HCT116 (cell line): ENCODE measurements around the gene NCAPD2. TPM values are rescaled to one million over a fixed set of nuclear protein-coding genes. Genes with fewer than 3 reads are reported as not detected.
A peak's percentile ranks its signal among the peaks of the same experiment; 100 is the strongest.

Experiments used
- ATAC-seq: fragments of 200-7000 bp; cut with Tn5 transposase; 2 replicates; pipeline ENCODE4 v1.9.1; 2020; ENCODE audit warnings: mild to moderate bottlenecking, moderate library complexity
- BruUV-seq: library from RNA; stranded (reverse); fragments of 400-500 nt; replicated peaks from 2 replicates; lab custom pipeline; 2021; lab: Mats Ljungman, UMichigan
- CTCF ChIA-PET: fragments of 300-600 bp; sonication (Branson Sonifier 250); formaldehyde crosslinking; loops from one replicate; lab custom pipeline; 2021; ENCODE audit warnings: antibody characterized with exemption; lab: Charles Lee
- POLR2A ChIA-PET: fragments of 300-600, 350-600 bp; sonication (Branson Sonifier 250); formaldehyde crosslinking; loops from one replicate; lab custom pipeline; 2021; ENCODE audit warnings: antibody characterized with exemption; lab: Charles Lee
- RAD21 ChIA-PET, 2 experiments: fragments of 300-600 bp; sonication (Branson Sonifier 250); formaldehyde crosslinking; loops; one replicate each; lab custom pipeline; 2023; ENCODE audit warnings: low total read pairs in 2 of 2; ENCODE audit not compliant: uncharacterized antibody in 2 of 2, unreplicated experiment in 2 of 2, low non-redundant PET in 1 of 2; lab: Charles Lee
- DNase-seq: peaks from one replicate; pipeline ENCODE4 v3.0.0-alpha.2; 2010; ENCODE audit warnings: low read depth, low spot score
- H2AFZ ChIP-seq: fragments of 200-600 bp; shearing (Covaris generic), sonication (generic); 2 replicates; pipeline ENCODE4 v1.6.1; 2017; ENCODE audit warnings: low read depth, mixed run types, mixed read lengths, antibody characterized with exemption, low read length; ENCODE audit not compliant: poor library complexity, severe bottlenecking
- H3K27ac ChIP-seq: 2 replicates; pipeline ENCODE4 v1.5.1; 2012; ENCODE audit warnings: low read depth, low read length
- H3K27me3 ChIP-seq: fragments of 200-600 bp; sonication (generic); 2 replicates; pipeline ENCODE4 v1.6.1; 2016; ENCODE audit warnings: mixed run types, low read length, mixed read lengths; ENCODE audit not compliant: insufficient read depth
- H3K36me3 ChIP-seq, 2 experiments: fragments of 200-500 bp in 1 of 2; fragments of 200-600 bp in 1 of 2; sonication (Bioruptor generic) in 1 of 2; sonication (generic) in 1 of 2; 2 replicates each; pipeline versions ENCODE4 v1.5.1 to v1.6.1; 2014 to 2016; ENCODE audit warnings: low read length in 2 of 2, inconsistent platforms in 1 of 2, mixed read lengths in 1 of 2, mixed run types in 1 of 2; ENCODE audit not compliant: insufficient read depth in 2 of 2, control insufficient read depth in 1 of 2
- H3K4me1 ChIP-seq, 2 experiments: fragments of 200-600 bp in 1 of 2; sonication (generic) in 1 of 2; 2 replicates each; pipeline versions ENCODE4 v1.5.1 to v1.6.1; 2012 to 2017; ENCODE audit warnings: low read length in 2 of 2, inconsistent platforms in 1 of 2, mild to moderate bottlenecking in 1 of 2, mixed read lengths in 1 of 2, mixed run types in 1 of 2, moderate library complexity in 1 of 2; ENCODE audit not compliant: insufficient read depth in 2 of 2, control insufficient read depth in 1 of 2
- H3K4me2 ChIP-seq: fragments of 200-600 bp; sonication (generic); 2 replicates; pipeline ENCODE4 v1.6.1; 2017; ENCODE audit warnings: mixed run types, low read length, mixed read lengths
- H3K4me3 ChIP-seq, 2 experiments: fragments of 200-600 bp in 1 of 2; sonication (generic) in 1 of 2; replicated peaks in 1 of 2; 2 replicates each; pipeline ENCODE4 v1.5.1; 2011 to 2016; ENCODE audit warnings: low read length in 2 of 2, control low read depth in 1 of 2, low read depth in 1 of 2, mild to moderate bottlenecking in 1 of 2, mixed read lengths in 1 of 2, mixed run types in 1 of 2
- H3K79me2 ChIP-seq: fragments of 200-600 bp; sonication (generic); 2 replicates; pipeline ENCODE4 v1.6.1; 2017; ENCODE audit warnings: mild to moderate bottlenecking, mixed run types, low read length, moderate library complexity, mixed read lengths; ENCODE audit not compliant: insufficient read depth
- H3K9ac ChIP-seq: fragments of 200-600 bp; sonication (generic); 2 replicates; pipeline ENCODE4 v1.6.1; 2016; ENCODE audit warnings: low read length, mixed read lengths
- H3K9me2 ChIP-seq: fragments of 200-600 bp; sonication (generic), shearing (Covaris generic); 2 replicates; pipeline ENCODE4 v1.6.1; 2017; ENCODE audit warnings: mixed run types, mild to moderate bottlenecking, moderate library complexity; ENCODE audit not compliant: insufficient read depth
- H3K9me3 ChIP-seq, 2 experiments: fragments of 200-500 bp in 1 of 2; fragments of 200-600 bp in 1 of 2; sonication (Bioruptor generic) in 1 of 2; sonication (generic) in 1 of 2; 2 replicates each; pipeline ENCODE4 v1.6.1; 2014 to 2017; ENCODE audit warnings: low read length in 2 of 2, mixed read lengths in 2 of 2, inconsistent platforms in 1 of 2, low read depth in 1 of 2, mild to moderate bottlenecking in 1 of 2, mixed run types in 1 of 2, moderate library complexity in 1 of 2; ENCODE audit not compliant: control insufficient read depth in 1 of 2, insufficient read depth in 1 of 2
- H4K20me1 ChIP-seq: fragments of 200-600 bp; sonication (generic), shearing (Covaris generic); 2 replicates; pipeline ENCODE4 v1.6.1; 2017; ENCODE audit warnings: mixed run types, mild to moderate bottlenecking, moderate library complexity; ENCODE audit not compliant: insufficient read depth
- CBX3 ChIP-seq: IDR thresholded peaks from 2 replicates; pipeline ENCODE4 v1.6.1; 2012; ENCODE audit warnings: low read depth
- CEBPB ChIP-seq: IDR thresholded peaks from 2 replicates; pipeline ENCODE4 v1.6.1; 2012; ENCODE audit warnings: low read depth
- ELF1 ChIP-seq: IDR thresholded peaks from 2 replicates; pipeline ENCODE4 v1.6.1; 2012; ENCODE audit warnings: low read depth, borderline replicate concordance
- EZH2 ChIP-seq: fragments of 200-600 bp; sonication (generic); IDR thresholded peaks from 2 replicates; pipeline ENCODE4 v1.6.1; 2017; ENCODE audit warnings: antibody characterized with exemption, mixed run types
- EZH2phosphoT487 ChIP-seq: fragments of 200-600 bp; IDR thresholded peaks from 2 replicates; pipeline ENCODE4 v1.6.1; 2018; ENCODE audit warnings: antibody characterized with exemption, borderline replicate concordance
- POLR2A ChIP-seq: IDR thresholded peaks from 2 replicates; pipeline ENCODE4 v1.7.0; 2011; ENCODE audit warnings: borderline replicate concordance; ENCODE audit not compliant: insufficient read depth, insufficient read length; ENCODE audit errors: extremely low read depth
- POLR2AphosphoS5 ChIP-seq: IDR thresholded peaks from 2 replicates; pipeline ENCODE4 v1.6.1; 2011; ENCODE audit warnings: mild to moderate bottlenecking, low read depth, low read length, moderate library complexity
- RAD21 ChIP-seq: IDR thresholded peaks from 2 replicates; pipeline ENCODE4 v1.6.1; 2012; ENCODE audit warnings: low read depth, mild to moderate bottlenecking
- SIN3A ChIP-seq: IDR thresholded peaks from 2 replicates; pipeline ENCODE4 v1.6.1; 2012; ENCODE audit warnings: low read depth
- SP1 ChIP-seq: IDR thresholded peaks from 2 replicates; pipeline ENCODE4 v1.6.1; 2012; ENCODE audit warnings: low read depth
- TCF7L2 ChIP-seq: IDR thresholded peaks from 2 replicates; pipeline ENCODE4 v1.7.0; 2011; ENCODE audit warnings: borderline replicate concordance, inconsistent platforms; ENCODE audit not compliant: insufficient read depth, insufficient read length; ENCODE audit errors: extremely low read depth
- ZNF274 ChIP-seq: fragments of 200-500 bp; sonication (Bioruptor generic); IDR thresholded peaks from 2 replicates; pipeline ENCODE4 v1.6.1; 2014; ENCODE audit warnings: mild to moderate bottlenecking, low read depth, low read length, inconsistent platforms
- intact Hi-C: fragments of 100-400 bp; cut with micrococcal nuclease; formaldehyde crosslinking; loops from 2 replicates; pipeline ENCODE4 v1.10.0; 2022
- total RNA-seq: library from RNA; stranded (reverse); gene quantifications from one replicate; pipeline ENCODE4 v1.2.1, GENCODE V29; 2021; ENCODE audit not compliant: unreplicated experiment
- TF ChIP-seq, protein P1 (sequence below): IDR thresholded peaks from 2 replicates; pipeline ENCODE4 v1.6.1; 2012; ENCODE audit warnings: low read depth
- TF ChIP-seq, protein P2 (sequence below): IDR thresholded peaks from 2 replicates; pipeline ENCODE4 v1.6.1; 2012

The NCAPD2 gene
- total RNA-seq, 1 experiment from 2014 or later = 177 TPM

DNA sequence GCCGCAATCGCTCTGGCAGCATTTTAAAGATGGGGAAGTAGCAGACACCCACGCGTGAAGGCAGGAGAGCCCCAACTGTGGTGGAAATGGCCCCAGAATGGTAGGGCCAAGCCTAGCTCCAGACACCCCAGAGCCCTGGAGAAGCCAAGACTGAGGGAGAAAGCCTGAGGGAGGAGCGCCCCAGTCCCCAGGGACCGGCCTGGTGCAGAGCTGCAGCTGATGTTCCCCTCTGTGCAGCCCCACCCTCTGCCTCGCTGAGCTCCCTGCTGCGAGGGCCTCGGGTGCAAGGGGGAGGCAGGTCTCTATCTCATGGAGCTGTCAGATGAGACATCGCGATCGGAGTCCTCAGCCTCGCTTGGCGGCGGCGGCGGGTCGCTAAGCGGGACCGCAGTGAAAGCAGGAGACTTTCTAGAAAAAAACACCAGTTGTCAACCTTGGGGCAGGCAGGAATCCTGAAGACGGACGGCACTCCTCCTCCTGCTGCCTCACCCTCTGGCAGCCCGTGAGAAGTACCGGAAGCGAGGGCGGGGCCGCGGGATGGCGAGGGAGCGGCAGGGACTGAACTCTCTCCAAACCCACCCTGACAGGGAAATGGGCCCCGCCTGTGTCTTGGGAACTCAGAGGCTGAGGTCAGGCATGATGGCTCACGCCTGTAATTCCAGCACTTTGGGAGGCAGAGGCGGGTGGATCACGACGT is 46.4 kb downstream of the NCAPD2 start:
- ChIA-PET POLR2A (interaction anchor here (0.9 to 7.0 kb wide), 3 partner anchors 10 to 70 kb away, joined by 3 to 84 read pairs (median 4); partner anchors contain the start of gene VAMP1), RAD21 (no interaction called here), CTCF (interaction anchor here (0.6 to 2.6 kb wide), 11 partner anchors 11 to 345 kb away, joined by 3 to 10 read pairs (median 3); partner anchors contain the start of gene NOP2)
- DNase-seq (peak; percentile 67), ATAC-seq (peak; percentile 61)
- Histone ChIP-seq H3K27ac (peak overlapping the region; percentile 84), H3K36me3 (peaks cover 17 to 26% of the 10 kb centered on the region in 2 experiments; a peak in 3 of 4 replicates), H3K9ac (peak overlapping the region; percentile 52), H3K27me3 (no peaks in the 10 kb centered on the region), H3K79me2 (peaks cover 23% of the 10 kb centered on the region), H3K4me2 (peak overlapping the region; percentile 94), H3K9me2 (no peaks in the 10 kb centered on the region), H3K9me3 (no peaks in the 10 kb centered on the region), H3K4me1 (peaks cover 20 to 64% of the 10 kb centered on the region in 2 experiments), H4K20me1 (peaks cover 20% of the 10 kb centered on the region; the same call in 1 of the 2 replicates), H3K4me3 (peak overlapping the region; percentile 31 to 58), H2AFZ (no peak overlapping the region)
- TF ChIP-seq POLR2AphosphoS5 (0 out of 2 replicates have a peak, but pooled peaks have one; percentile 14), RAD21 (no peak), TCF7L2 (peak; percentile 74)
- intact Hi-C loops = no loop called here
- no TSS peak for BruUV-seq

DNA sequence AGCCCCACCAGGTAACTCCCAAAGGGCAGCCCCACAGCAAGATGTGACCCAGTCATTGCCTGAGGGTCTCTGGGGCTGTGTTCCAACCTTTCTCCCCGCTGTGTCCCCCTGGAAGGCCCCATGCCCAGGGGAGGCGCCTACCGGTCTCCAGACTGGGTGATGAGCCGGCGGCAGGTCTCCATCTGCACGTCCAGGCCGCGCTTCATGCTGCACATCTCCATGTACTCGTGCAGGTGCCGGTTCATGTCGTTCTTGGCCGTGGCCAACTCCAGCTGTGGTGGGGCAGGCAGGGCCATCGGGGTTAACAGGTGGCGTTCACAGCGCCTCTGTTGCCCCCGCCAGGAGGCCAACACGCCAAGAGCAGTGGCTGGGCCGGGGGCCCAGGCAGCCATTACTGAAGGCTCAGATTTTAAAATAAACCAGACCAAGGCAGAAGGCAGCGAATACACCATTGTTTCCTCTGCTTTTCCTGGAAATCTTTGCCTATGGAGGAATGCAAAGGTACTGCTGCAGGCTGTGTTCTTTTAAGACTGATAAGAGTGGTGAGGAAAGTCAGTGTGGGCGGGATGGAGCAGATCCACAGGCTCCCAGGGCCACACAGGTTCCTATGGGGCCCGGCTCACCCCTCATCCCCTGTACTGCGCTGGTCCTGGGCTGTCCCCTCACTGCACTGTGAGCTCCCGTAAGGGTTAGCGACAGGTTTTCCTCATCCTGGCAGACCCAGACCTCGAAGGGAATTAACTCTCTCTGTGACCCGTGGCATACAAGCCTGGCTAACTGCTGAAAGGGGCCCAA is 47.7 kb downstream of the NCAPD2 start:
- H2AFZ ChIP-seq = no peak overlapping the region
- peaks cover 8% of the 10 kb centered on the region; the same call in 1 of the 2 replicates for H4K20me1 ChIP-seq
- H3K27ac ChIP-seq = peak overlapping the region; percentile 84
- peaks cover 18 to 52% of the 10 kb centered on the region in 2 experiments for H3K4me1 ChIP-seq
- no TSS peak for BruUV-seq
- H3K4me2 ChIP-seq = peak overlapping the region; percentile 94
- no peak overlapping the region for H3K4me3 ChIP-seq
- peaks cover 7 to 13% of the 10 kb centered on the region in 2 experiments; a peak in 2 of 4 replicates for H3K36me3 ChIP-seq
- H3K9me2 ChIP-seq = no peaks in the 10 kb centered on the region
- ChIA-PET RAD21 (no interaction called here), CTCF (interaction anchor here (1.0 to 2.6 kb wide), 3 partner anchors 11 to 157 kb away, joined by 3 to 10 read pairs (median 6); no protein-coding TSS in a partner anchor), POLR2A (interaction anchor here (0.6 to 1.2 kb wide), 2 partner anchors 11 to 178 kb away, joined by 3 read pairs; no protein-coding TSS in a partner anchor)
- no peaks in the 10 kb centered on the region for H3K9me3 ChIP-seq
- ATAC-seq (no peak), DNase-seq (no peak)
- peak overlapping the region; percentile 52 for H3K9ac ChIP-seq
- intact Hi-C loops = no loop called here
- no peaks in the 10 kb centered on the region for H3K27me3 ChIP-seq
- peaks cover 10% of the 10 kb centered on the region; the same call in 1 of the 2 replicates for H3K79me2 ChIP-seq
- no peak for TF ChIP-seq EZH2
- no peak for TF ChIP-seq SIN3A
- no peak for TF ChIP-seq EZH2phosphoT487
- no peak for TF ChIP-seq ELF1
- no peak for TF ChIP-seq POLR2A
- TF ChIP-seq, protein P1, sequence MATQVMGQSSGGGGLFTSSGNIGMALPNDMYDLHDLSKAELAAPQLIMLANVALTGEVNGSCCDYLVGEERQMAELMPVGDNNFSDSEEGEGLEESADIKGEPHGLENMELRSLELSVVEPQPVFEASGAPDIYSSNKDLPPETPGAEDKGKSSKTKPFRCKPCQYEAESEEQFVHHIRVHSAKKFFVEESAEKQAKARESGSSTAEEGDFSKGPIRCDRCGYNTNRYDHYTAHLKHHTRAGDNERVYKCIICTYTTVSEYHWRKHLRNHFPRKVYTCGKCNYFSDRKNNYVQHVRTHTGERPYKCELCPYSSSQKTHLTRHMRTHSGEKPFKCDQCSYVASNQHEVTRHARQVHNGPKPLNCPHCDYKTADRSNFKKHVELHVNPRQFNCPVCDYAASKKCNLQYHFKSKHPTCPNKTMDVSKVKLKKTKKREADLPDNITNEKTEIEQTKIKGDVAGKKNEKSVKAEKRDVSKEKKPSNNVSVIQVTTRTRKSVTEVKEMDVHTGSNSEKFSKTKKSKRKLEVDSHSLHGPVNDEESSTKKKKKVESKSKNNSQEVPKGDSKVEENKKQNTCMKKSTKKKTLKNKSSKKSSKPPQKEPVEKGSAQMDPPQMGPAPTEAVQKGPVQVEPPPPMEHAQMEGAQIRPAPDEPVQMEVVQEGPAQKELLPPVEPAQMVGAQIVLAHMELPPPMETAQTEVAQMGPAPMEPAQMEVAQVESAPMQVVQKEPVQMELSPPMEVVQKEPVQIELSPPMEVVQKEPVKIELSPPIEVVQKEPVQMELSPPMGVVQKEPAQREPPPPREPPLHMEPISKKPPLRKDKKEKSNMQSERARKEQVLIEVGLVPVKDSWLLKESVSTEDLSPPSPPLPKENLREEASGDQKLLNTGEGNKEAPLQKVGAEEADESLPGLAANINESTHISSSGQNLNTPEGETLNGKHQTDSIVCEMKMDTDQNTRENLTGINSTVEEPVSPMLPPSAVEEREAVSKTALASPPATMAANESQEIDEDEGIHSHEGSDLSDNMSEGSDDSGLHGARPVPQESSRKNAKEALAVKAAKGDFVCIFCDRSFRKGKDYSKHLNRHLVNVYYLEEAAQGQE = no peak
- TF ChIP-seq ZNF274 = no peak
- TF ChIP-seq CBX3 = no peak
- no peak for TF ChIP-seq TCF7L2
- TF ChIP-seq CEBPB = no peak
- no peak for TF ChIP-seq SP1
- TF ChIP-seq, protein P2, sequence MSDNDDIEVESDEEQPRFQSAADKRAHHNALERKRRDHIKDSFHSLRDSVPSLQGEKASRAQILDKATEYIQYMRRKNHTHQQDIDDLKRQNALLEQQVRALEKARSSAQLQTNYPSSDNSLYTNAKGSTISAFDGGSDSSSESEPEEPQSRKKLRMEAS = no peak
